H1 (cell line): ENCODE results near the gene RASSF3. TPM values are rescaled to one million over a fixed set of nuclear protein-coding genes. Genes with fewer than 3 reads are reported as not detected.

Experiments
- CTCF ChIA-PET: fragments of 300-600 bp; sonication (Branson Sonifier 250); formaldehyde crosslinking; loops from one replicate; lab custom pipeline; 2021; ENCODE audit not compliant: partially characterized antibody; lab: Charles Lee
- POLR2A ChIA-PET: fragments of 300-600 bp; sonication (Branson Sonifier 250); formaldehyde crosslinking; loops from one replicate; lab custom pipeline; 2021; ENCODE audit warnings: inconsistent platforms; ENCODE audit not compliant: partially characterized antibody; lab: Charles Lee
- DNase-seq, 2 experiments: peaks; one replicate each; pipeline versions ENCODE4 v3.0.0 to v3.0.0-alpha.2; 2010 to 2022; ENCODE audit warnings: low spot score in 2 of 2, low read depth in 1 of 2, mixed read lengths in 1 of 2
- FAIRE-seq: peaks from 2 replicates; lab custom pipeline; 2011; peaks lifted over from hg19 to GRCh38; lab: Jason Lieb, UNC
- H2AFZ ChIP-seq: 2 replicates; pipeline ENCODE4 v1.8.1; 2012; ENCODE audit warnings: low read length, inconsistent platforms
- H2AK5ac ChIP-seq: 2 replicates; pipeline ENCODE4 v1.6.1; 2013; ENCODE audit warnings: low read depth, low read length
- H2BK120ac ChIP-seq: replicated peaks from 2 replicates; pipeline ENCODE3; 2013; ENCODE audit warnings: low read depth, low read length, inconsistent platforms
- H2BK12ac ChIP-seq: 2 replicates; pipeline ENCODE4 v1.6.1; 2013; ENCODE audit warnings: low read depth, low read length
- H2BK15ac ChIP-seq: 2 replicates; pipeline ENCODE4 v1.6.1; 2013; ENCODE audit warnings: low read length
- H2BK20ac ChIP-seq: 2 replicates; pipeline ENCODE4 v1.6.1; 2013; ENCODE audit warnings: low read length
- H2BK5ac ChIP-seq: 2 replicates; pipeline ENCODE4 v1.6.1; 2013; ENCODE audit warnings: low read depth, low read length
- H3K14ac ChIP-seq: 2 replicates; pipeline ENCODE4 v1.6.1; 2013; ENCODE audit warnings: inconsistent platforms; ENCODE audit not compliant: insufficient read length
- H3K18ac ChIP-seq: 2 replicates; pipeline ENCODE4 v1.6.1; 2013; ENCODE audit warnings: low read length; ENCODE audit errors: extremely low read depth
- H3K23ac ChIP-seq: 2 replicates; pipeline ENCODE4 v1.6.1; 2013; ENCODE audit warnings: inconsistent platforms; ENCODE audit not compliant: insufficient read length
- H3K23me2 ChIP-seq: 2 replicates; pipeline ENCODE4 v1.6.1; 2013; ENCODE audit warnings: low read depth, low read length
- H3K27ac ChIP-seq: 2 replicates; pipeline ENCODE4 v1.6.1; 2011; ENCODE audit warnings: low read depth, low read length, inconsistent platforms
- H3K27me3 ChIP-seq, 4 experiments: replicated peaks in 1 of 4; 1 replicate in 1 of 4; 2 replicates in 3 of 4; pipeline versions ENCODE4 v1.6.1 to v1.8.1; 2011 to 2013; ENCODE audit warnings: low read length in 3 of 4, mild to moderate bottlenecking in 3 of 4, inconsistent platforms in 2 of 4, mixed read lengths in 2 of 4, moderate library complexity in 1 of 4; ENCODE audit not compliant: control insufficient read depth in 3 of 4, insufficient read depth in 3 of 4; ENCODE audit errors: extremely low read depth in 1 of 4
- H3K36me3 ChIP-seq, 4 experiments: 2 replicates each; pipeline versions ENCODE4 v1.6.1 to v1.8.1; 2011 to 2013; ENCODE audit warnings: mild to moderate bottlenecking in 4 of 4, low read length in 3 of 4, moderate library complexity in 2 of 4, control low read depth in 1 of 4, inconsistent platforms in 1 of 4; ENCODE audit not compliant: insufficient read depth in 4 of 4, control insufficient read depth in 2 of 4
- H3K4ac ChIP-seq: replicated peaks from 2 replicates; pipeline ENCODE3; 2013; ENCODE audit warnings: low read length, low read depth, mixed read lengths, inconsistent platforms; ENCODE audit not compliant: insufficient read length
- H3K4me1 ChIP-seq, 4 experiments: replicated peaks in 1 of 4; 1 replicate in 1 of 4; 2 replicates in 3 of 4; pipeline versions ENCODE4 v1.6.1 to v1.8.1; 2011 to 2013; ENCODE audit warnings: low read length in 3 of 4, inconsistent platforms in 2 of 4, mixed read lengths in 1 of 4; ENCODE audit not compliant: insufficient read depth in 4 of 4, control insufficient read depth in 3 of 4
- H3K4me2 ChIP-seq, 2 experiments: 2 replicates each; pipeline versions ENCODE4 v1.6.1 to v1.8.1; 2011 to 2013; ENCODE audit warnings: low read depth in 2 of 2, low read length in 2 of 2, control low read depth in 1 of 2, inconsistent platforms in 1 of 2, mild to moderate bottlenecking in 1 of 2; ENCODE audit not compliant: insufficient read depth in 1 of 2
- H3K4me3 ChIP-seq, 4 experiments: fragments of 200-600, 300-600 bp in 1 of 4; sonication (generic), shearing (Covaris generic), sonication (Bioruptor Twin) in 1 of 4; 2 replicates each; pipeline versions ENCODE4 v1.5.1 to v1.8.1; 2011 to 2016; ENCODE audit warnings: low read length in 4 of 4, low read depth in 3 of 4, control low read depth in 2 of 4, inconsistent platforms in 2 of 4, mild to moderate bottlenecking in 2 of 4, mixed read lengths in 1 of 4, moderate library complexity in 1 of 4; ENCODE audit not compliant: insufficient read depth in 2 of 4; ENCODE audit errors: extremely low read depth in 1 of 4
- H3K56ac ChIP-seq: replicated peaks from 2 replicates; pipeline ENCODE3; 2013; ENCODE audit warnings: low read depth, mild to moderate bottlenecking, mixed read lengths, low read length, inconsistent platforms; ENCODE audit not compliant: insufficient read length
- H3K79me1 ChIP-seq: 2 replicates; pipeline ENCODE4 v1.6.1; 2013; ENCODE audit warnings: low read depth, low read length, control low read depth
- H3K79me2 ChIP-seq, 2 experiments: 2 replicates each; pipeline versions ENCODE4 v1.6.1 to v1.8.1; 2012 to 2013; ENCODE audit warnings: low read length in 2 of 2, mild to moderate bottlenecking in 2 of 2, inconsistent platforms in 1 of 2; ENCODE audit not compliant: insufficient read depth in 2 of 2, control insufficient read depth in 1 of 2
- H3K9ac ChIP-seq, 4 experiments: replicated peaks in 1 of 4; 1 replicate in 1 of 4; 2 replicates in 3 of 4; pipeline versions ENCODE4 v1.6.1 to v1.8.1; 2011 to 2013; ENCODE audit warnings: low read depth in 3 of 4, low read length in 3 of 4, control low read depth in 2 of 4, mild to moderate bottlenecking in 2 of 4, moderate library complexity in 2 of 4, inconsistent platforms in 1 of 4; ENCODE audit errors: extremely low read depth in 1 of 4
- H3K9me3 ChIP-seq, 2 experiments: 2 replicates each; pipeline versions ENCODE4 v1.6.1 to v1.8.1; 2012 to 2013; ENCODE audit warnings: mild to moderate bottlenecking in 2 of 2, moderate library complexity in 2 of 2, control low read depth in 1 of 2, inconsistent platforms in 1 of 2, low read depth in 1 of 2, low read length in 1 of 2, mixed read lengths in 1 of 2; ENCODE audit not compliant: insufficient read depth in 2 of 2
- H4K20me1 ChIP-seq, 2 experiments: replicated peaks in 1 of 2; 2 replicates each; pipeline versions ENCODE3 to v1.8.1; 2011 to 2013; ENCODE audit warnings: inconsistent platforms in 2 of 2, low read length in 2 of 2, mild to moderate bottlenecking in 1 of 2; ENCODE audit not compliant: insufficient read depth in 2 of 2, control insufficient read depth in 1 of 2
- H4K5ac ChIP-seq: 2 replicates; pipeline ENCODE4 v1.6.1; 2013; ENCODE audit warnings: low read length, low read depth, mixed read lengths, inconsistent platforms; ENCODE audit not compliant: insufficient read length
- H4K8ac ChIP-seq: 2 replicates; pipeline ENCODE4 v1.8.0; 2013; ENCODE audit warnings: mild to moderate bottlenecking, moderate library complexity, low read length, inconsistent platforms; ENCODE audit not compliant: insufficient read depth; ENCODE audit errors: extremely low read depth
- H4K91ac ChIP-seq: replicated peaks from 2 replicates; pipeline ENCODE3; 2013; ENCODE audit warnings: low read length, mixed read lengths, inconsistent platforms; ENCODE audit not compliant: insufficient read length
- POU5F1 ChIP-seq: IDR thresholded peaks from 2 replicates; pipeline ENCODE4 v1.6.1; 2011; ENCODE audit warnings: low read depth, mild to moderate bottlenecking, low read length, moderate library complexity
- RAD21 ChIP-seq, 2 experiments: IDR thresholded peaks in 1 of 2; conservative IDR thresholded peaks in 1 of 2; 2 replicates each; pipeline ENCODE4 v1.6.1; 2011; ENCODE audit warnings: low read depth in 2 of 2, low read length in 2 of 2, improper control_type of control experiment in 1 of 2, inconsistent platforms in 1 of 2, mild to moderate bottlenecking in 1 of 2, moderate library complexity in 1 of 2
- whole genome bisulfite sequencing, 2 experiments: shearing (Covaris generic) in 1 of 2; methylation state at CpG; one replicate each; pipeline versions ENCODE4 v1.1.6 to v1.1.7; 2013 to 2015; ENCODE audit warnings: low lambda C conversion rate in 2 of 2, mixed read lengths in 2 of 2, inconsistent platforms in 1 of 2, low coverage in 1 of 2, missing lambda C conversion rate in 1 of 2; ENCODE audit not compliant: insufficient replicate concordance in 2 of 2, insufficient coverage in 1 of 2, insufficient read length in 1 of 2; ENCODE audit errors: extremely low coverage in 1 of 2, missing lambda C conversion rate in 1 of 2; 5-methylcytosine and 5-hydroxymethylcytosine counted together
- polyA plus RNA-seq, 7 experiments: library from polyadenylated mRNA; depleted of rRNA in 3 of 7; stranded (reverse) in 5 of 7; unstranded in 2 of 7; fragments of >200 nt in 5 of 7; fragments of 200-250 nt in 2 of 7; gene quantifications; 1 replicate in 5 of 7; 2 replicates in 1 of 7; 4 replicates in 1 of 7; pipeline versions ENCODE4 v1.2.1 to v1.2.3, GENCODE V29; 2011 to 2013; ENCODE audit warnings: missing spikeins in 2 of 7, mixed read lengths in 2 of 7
- total RNA-seq: library from RNA; stranded (reverse); fragmentation: NEBNext Ultra II Directional; extraction: Animal tissue kit (Norgen Biotek cat#: 25700); gene quantifications from 2 replicates; pipeline ENCODE4 v1.2.1, GENCODE V29; 2021

The RASSF3 gene
- total and polyA plus RNA-seq, 2 of the 8 experiments (the other 6 are each of a cell fraction or from before 2014, with no cell fraction given) = 19.1 to 64.3 TPM

GRCh38 chr12:64694130-64695040 is 84.1 kb downstream of the RASSF3 start:
- H3K9me3 ChIP-seq = no peaks in the 10 kb centered on the region
- CTCF ChIA-PET = interaction anchor here (0.7 to 9.1 kb wide), 26 partner anchors 11 to 177 kb away, joined by 3 to 132 read pairs (median 5); no protein-coding TSS in a partner anchor
- H4K20me1 ChIP-seq = peaks cover 0 to 2% of the 10 kb centered on the region in 2 experiments
- FAIRE-seq (no peak), DNase-seq (no peak)
- peaks cover 0 to 8% (median under 1%) of the 10 kb centered on the region in 4 experiments; a peak in 3 of 8 replicates for H3K36me3 ChIP-seq
- peak overlapping the region; percentile 81; the same call in 1 of the 2 replicates for H3K18ac ChIP-seq
- no peak overlapping the region for H3K56ac ChIP-seq
- peak overlapping the region; percentile 81; the same call in 1 of the 2 replicates for H2BK15ac ChIP-seq
- H4K91ac ChIP-seq = peak overlapping the region; percentile 33
- no peak overlapping the region for H2AFZ ChIP-seq
- H3K14ac ChIP-seq = no peak overlapping the region
- H3K27ac ChIP-seq = no peak overlapping the region
- H3K79me2 ChIP-seq = peaks cover 0 to 6% of the 10 kb centered on the region in 2 experiments; a peak in 2 of 4 replicates
- POLR2A ChIA-PET = interaction anchor here (1.0 to 2.1 kb wide), 4 partner anchors 14 to 238 kb away, joined by 3 to 8 read pairs (median 4); no protein-coding TSS in a partner anchor
- H3K4me1 ChIP-seq = peaks cover 5 to 33% (median 20%) of the 10 kb centered on the region in 4 experiments
- no peak overlapping the region for H2BK120ac ChIP-seq
- no peak overlapping the region for H2BK20ac ChIP-seq
- H3K9ac ChIP-seq = no peak overlapping the region
- H2AK5ac ChIP-seq = 0 out of 2 replicates have a peak overlapping the region, but pooled peaks have one; percentile 26
- no peak for TF ChIP-seq POU5F1
- peak in 1 of 2 experiments; percentile 22; a peak in 2 of 4 replicates for TF ChIP-seq RAD21 (IDR thresholded peaks at IDR 0.05 in 1 of 2, conservative IDR thresholded peaks at IDR 0.05 in 1 of 2; ENCODE audit: low read depth in 2 of 2, low read length in 2 of 2)
- no peak overlapping the region for H3K4me3 ChIP-seq
- no peak overlapping the region for H3K23ac ChIP-seq
- 0 out of 2 replicates have a peak overlapping the region, but pooled peaks have one; percentile 84 for H2BK12ac ChIP-seq
- no peak overlapping the region for H3K4ac ChIP-seq
- 81% methylated on average over 18 of the region's 18 CpGs; no CpG with 5 or more reads in 1 of the 2 experiments for WGBS, 2 experiments
- H3K79me1 ChIP-seq = no peaks in the 10 kb centered on the region
- H3K23me2 ChIP-seq = peaks cover 5% of the 10 kb centered on the region; the same call in 1 of the 2 replicates
- H4K8ac ChIP-seq = no peak overlapping the region; the same call in 1 of the 2 replicates
- no peaks in the 10 kb centered on the region for H3K27me3 ChIP-seq
- no peak overlapping the region for H4K5ac ChIP-seq
- H3K4me2 ChIP-seq = 0 out of 4 replicates have a peak overlapping the region, but pooled peaks have one; percentile 6 to 16
- H2BK5ac ChIP-seq = peak overlapping the region; percentile 56
